PC-3 (cell line): ENCODE data around the gene RHOH.
"Not testable (repeated sequence)": the region's sequence is repeated elsewhere in the genome, so short reads cannot be mapped to it uniquely, and the experiment has no call there.

Source experiments
- CTCF ChIP-seq: fragments of 300-600 bp; sonication (generic); conservative IDR thresholded peaks from 2 replicates; pipeline ENCODE4 v1.5.1; 2017; ENCODE audit warnings: antibody characterized with exemption, low read depth, mild to moderate bottlenecking, low read length
- EZH2 ChIP-seq: fragments of 300-600 bp; sonication (generic); IDR thresholded peaks from one replicate; pipeline ENCODE4 v1.6.1; 2017; ENCODE audit warnings: antibody characterized with exemption, mild to moderate bottlenecking, low read length; ENCODE audit not compliant: unreplicated experiment

- TF ChIP-seq CTCF, EZH2: not testable (repeated sequence)
These were observed 49.3 kb upstream of the RHOH start for GRCh38 chr4:40147490-40147889.
